HFFc6 (cell line): Measurements from ENCODE around the gene MST1. TPM values are rescaled to one million over a fixed set of nuclear protein-coding genes. Genes with fewer than 3 reads are reported as not detected.
"Not testable (repeated sequence)": the region's sequence is repeated elsewhere in the genome, so short reads cannot be mapped to it uniquely, and the experiment has no call there.

Source experiments
- DNase-seq: peaks from one replicate; pipeline ENCODE4 v3.0.0-alpha.2; 2018
- H3K27ac Mint-ChIP-seq: 2 replicates; pipeline ENCODE4 v1.8.0; 2020; ENCODE audit warnings: mild to moderate bottlenecking, mixed read lengths
- H3K27me3 Mint-ChIP-seq: 2 replicates; pipeline ENCODE4 v1.8.0; 2021; ENCODE audit warnings: mild to moderate bottlenecking, moderate library complexity, mixed read lengths; ENCODE audit not compliant: insufficient read depth
- H3K36me3 Mint-ChIP-seq: 2 replicates; pipeline ENCODE4 v1.8.0; 2021; ENCODE audit warnings: low read depth, mixed read lengths
- H3K4me1 Mint-ChIP-seq: 2 replicates; pipeline ENCODE4 v1.8.0; 2020; ENCODE audit warnings: low read depth, mixed read lengths
- H3K4me3 Mint-ChIP-seq: 2 replicates; pipeline ENCODE4 v1.8.0; 2020; ENCODE audit warnings: mild to moderate bottlenecking, moderate library complexity, mixed read lengths
- H3K9me3 Mint-ChIP-seq: 2 replicates; pipeline ENCODE4 v1.8.0; 2020; ENCODE audit warnings: mild to moderate bottlenecking, mixed read lengths
- CTCF ChIP-seq: fragments of 200-600 bp; sonication (generic); IDR thresholded peaks from 2 replicates; pipeline ENCODE4 v1.5.0; 2021; ENCODE audit warnings: antibody characterized with exemption, mild to moderate bottlenecking
- total RNA-seq, 6 experiments: library from RNA; stranded (reverse); fragmentation: NEBNext Ultra II Directional; extraction: Animal tissue kit (Norgen Biotek cat#: 25700); gene quantifications; 2 replicates in 1 of 6; 3 replicates in 5 of 6; pipeline ENCODE4 v1.2.3, GENCODE V29; 2021

MST1 gene
- total RNA-seq, 6 experiments from 2014 or later = 3.4 to 7.4 (median 4.8) TPM

- not testable (repeated sequence) for H3K9me3 Mint-ChIP-seq, DNase-seq, H3K4me3 Mint-ChIP-seq, H3K27ac Mint-ChIP-seq, H3K27me3 Mint-ChIP-seq, H3K36me3 Mint-ChIP-seq
- peaks cover 15% of the 10 kb centered on the region for H3K4me1 Mint-ChIP-seq
These were observed 4.2 kb downstream of the MST1 start for GRCh38 chr3:49685103-49685502.

GRCh38 chr3:49684453-49684852 is 4.8 kb downstream of the MST1 start:
- H3K4me1 Mint-ChIP-seq, DNase-seq, H3K27me3 Mint-ChIP-seq, H3K4me3 Mint-ChIP-seq, H3K36me3 Mint-ChIP-seq, H3K9me3 Mint-ChIP-seq, H3K27ac Mint-ChIP-seq: not testable (repeated sequence)

- DNase-seq = no peak
- Mint-ChIP-seq H3K36me3 (peaks cover 8% of the 10 kb centered on the region), H3K4me1 (no peaks in the 10 kb centered on the region), H3K4me3 (no peak overlapping the region), H3K27me3 (peaks cover 2% of the 10 kb centered on the region), H3K27ac (no peak overlapping the region), H3K9me3 (no peaks in the 10 kb centered on the region)
- no peak for TF ChIP-seq CTCF
These were observed 6.1 kb downstream of the MST1 start for GRCh38 chr3:49683162-49683561.

- Mint-ChIP-seq H3K27ac (no peak overlapping the region), H3K9me3 (no peaks in the 10 kb centered on the region), H3K4me3 (no peak overlapping the region), H3K4me1 (no peaks in the 10 kb centered on the region), H3K36me3 (peaks cover 14% of the 10 kb centered on the region), H3K27me3 (peaks cover 2% of the 10 kb centered on the region; the same call in 1 of the 2 replicates)
- no peak for DNase-seq
- no peak for TF ChIP-seq CTCF
These were observed 7.7 kb downstream of the MST1 start for GRCh38 chr3:49681543-49681942.

GRCh38 chr3:49681232-49681522 is 8.1 kb downstream of the MST1 start:
- no peak for TF ChIP-seq CTCF
- H3K27ac Mint-ChIP-seq = no peak overlapping the region

GRCh38 chr3:49680493-49681231 is 8.6 kb downstream of the MST1 start:
- no peak for DNase-seq
- H3K36me3 Mint-ChIP-seq = peaks cover 16% of the 10 kb centered on the region
- no peaks in the 10 kb centered on the region; the same call in 1 of the 2 replicates for H3K4me1 Mint-ChIP-seq
- no peak overlapping the region for H3K4me3 Mint-ChIP-seq
- TF ChIP-seq CTCF = no peak
- no peak overlapping the region for H3K27ac Mint-ChIP-seq
- H3K27me3 Mint-ChIP-seq = peaks cover 2% of the 10 kb centered on the region; the same call in 1 of the 2 replicates
- no peaks in the 10 kb centered on the region for H3K9me3 Mint-ChIP-seq

More at GRCh38 chr3:49681232-49681522, 8.1 kb downstream of the MST1 start:
- no peaks in the 10 kb centered on the region for H3K9me3 Mint-ChIP-seq
- DNase-seq = no peak
- H3K4me1 Mint-ChIP-seq = no peaks in the 10 kb centered on the region
- peaks cover 16% of the 10 kb centered on the region for H3K36me3 Mint-ChIP-seq
- H3K27me3 Mint-ChIP-seq = peaks cover 2% of the 10 kb centered on the region; the same call in 1 of the 2 replicates
- H3K4me3 Mint-ChIP-seq = no peak overlapping the region
